Transverse colon (tissue), 4 donors: ENCODE data around the gene ZNF433.
A peak's percentile ranks its signal among the peaks of the same experiment; 100 is the strongest.

ENCODE experiments used
- CTCF ChIP-seq, 5 experiments: fragments of 200-600 bp in 3 of 5; fragments of 450-650 bp in 2 of 5; sonication (generic) in 3 of 5; IDR thresholded peaks; 1 replicate in 2 of 5; 2 replicates in 3 of 5; pipeline ENCODE4 v1.5.1; 2016 to 2017; ENCODE audit warnings: antibody characterized with exemption in 5 of 5, inconsistent platforms in 3 of 5, mild to moderate bottlenecking in 2 of 5, moderate library complexity in 1 of 5
- POLR2A ChIP-seq: fragments of 450-650 bp; IDR thresholded peaks from one replicate; pipeline ENCODE4 v1.6.1; 2016; ENCODE audit warnings: antibody characterized with exemption, mild to moderate bottlenecking, moderate library complexity
- POLR2AphosphoS5 ChIP-seq, 3 donors: sonication (generic); formaldehyde crosslinking; IDR thresholded peaks; one replicate each; pipeline ENCODE4 v1.6.1; 2016; ENCODE audit warnings: antibody characterized with exemption in 3 of 3

GRCh38 chr19:12035220-12036172 is at the start of gene ZNF433:
- TF ChIP-seq POLR2A (peak; percentile 43), CTCF (IDR thresholded peaks at IDR 0.05) (peak in 1 of 5 experiments; percentile 11), POLR2AphosphoS5 (IDR thresholded peaks at IDR 0.05) (peak; percentile 47 to 66 (median 61))
